Liver (tissue), 9 donors: Measurements from ENCODE around the gene TRIM41. TPM values are rescaled to one million over a fixed set of nuclear protein-coding genes. Genes with fewer than 3 reads are reported as not detected.

Experiments used
- DNase-seq: peaks from one replicate; pipeline ENCODE4 v3.0.0-alpha.2; 2017; ENCODE audit warnings: low spot score
- H3K27ac ChIP-seq, 2 donors: one replicate each; pipeline ENCODE4 v1.7.0; 2013; ENCODE audit warnings: inconsistent platforms in 2 of 2, low read length in 2 of 2, control low read depth in 1 of 2, low read depth in 1 of 2, mild to moderate bottlenecking in 1 of 2
- H3K27me3 ChIP-seq, 4 donors: one replicate each; pipeline versions ENCODE4 v1.6.1 to v1.7.0; 2013; ENCODE audit warnings: low read length in 3 of 4, inconsistent platforms in 1 of 4, mild to moderate bottlenecking in 1 of 4, moderate library complexity in 1 of 4; ENCODE audit not compliant: control insufficient read depth in 4 of 4, insufficient read depth in 4 of 4
- H3K36me3 ChIP-seq, 4 donors: one replicate each; pipeline versions ENCODE4 v1.6.1 to v1.7.0; 2013; ENCODE audit warnings: low read length in 3 of 4, mild to moderate bottlenecking in 3 of 4, low read depth in 1 of 4, moderate library complexity in 1 of 4; ENCODE audit not compliant: control insufficient read depth in 4 of 4, insufficient read depth in 3 of 4
- H3K4me1 ChIP-seq, 4 donors: one replicate each; pipeline versions ENCODE4 v1.6.1 to v1.7.0; 2013; ENCODE audit warnings: low read length in 3 of 4, mild to moderate bottlenecking in 3 of 4, moderate library complexity in 1 of 4; ENCODE audit not compliant: control insufficient read depth in 4 of 4, insufficient read depth in 4 of 4
- H3K4me3 ChIP-seq, 3 donors: one replicate each; pipeline versions ENCODE4 v1.6.1 to v1.7.0; 2013; ENCODE audit warnings: low read length in 3 of 3, control low read depth in 1 of 3, low read depth in 1 of 3, mild to moderate bottlenecking in 1 of 3
- H3K9ac ChIP-seq, 2 donors: one replicate each; pipeline ENCODE4 v1.7.0; 2013; ENCODE audit warnings: low read length in 2 of 2, mild to moderate bottlenecking in 2 of 2, moderate library complexity in 2 of 2, control low read depth in 1 of 2, low read depth in 1 of 2
- H3K9me3 ChIP-seq, 4 donors: one replicate each; pipeline versions ENCODE4 v1.6.1 to v1.7.0; 2013; ENCODE audit warnings: low read length in 3 of 4; ENCODE audit not compliant: control insufficient read depth in 4 of 4
- FOXA2 ChIP-seq: IDR thresholded peaks from 2 replicates; pipeline ENCODE4 v1.6.1; 2016; ENCODE audit warnings: antibody characterized with exemption
- GABPA ChIP-seq, 2 donors: IDR thresholded peaks in 1 of 2; conservative IDR thresholded peaks in 1 of 2; 2 replicates each; pipeline ENCODE4 v1.6.1; 2016; ENCODE audit warnings: antibody characterized with exemption in 2 of 2, mild to moderate bottlenecking in 1 of 2, moderate library complexity in 1 of 2
- HNF4A ChIP-seq, 2 donors: conservative IDR thresholded peaks; 2 replicates each; pipeline ENCODE4 v1.6.1; 2016; ENCODE audit warnings: antibody characterized with exemption in 2 of 2, mild to moderate bottlenecking in 2 of 2
- HNF4G ChIP-seq: IDR thresholded peaks from 2 replicates; pipeline ENCODE4 v1.6.1; 2016; ENCODE audit warnings: antibody characterized with exemption
- JUND ChIP-seq, 2 donors: IDR thresholded peaks; 2 replicates each; pipeline ENCODE4 v1.6.1; 2016; ENCODE audit warnings: antibody characterized with exemption in 2 of 2
- NR2F2 ChIP-seq: IDR thresholded peaks from 2 replicates; pipeline ENCODE4 v1.6.1; 2016; ENCODE audit warnings: antibody characterized with exemption
- RAD21 ChIP-seq, 2 donors: IDR thresholded peaks; 2 replicates each; pipeline ENCODE4 v1.6.1; 2016; ENCODE audit warnings: antibody characterized with exemption in 2 of 2, mild to moderate bottlenecking in 2 of 2
- REST ChIP-seq: IDR thresholded peaks from 2 replicates; pipeline ENCODE4 v1.6.1; 2016; ENCODE audit warnings: antibody characterized with exemption, mild to moderate bottlenecking
- RXRA ChIP-seq, 2 donors: IDR thresholded peaks; 2 replicates each; pipeline ENCODE4 v1.6.1; 2017 to 2018; ENCODE audit warnings: antibody characterized with exemption in 2 of 2, mild to moderate bottlenecking in 1 of 2
- SP1 ChIP-seq: IDR thresholded peaks from 2 replicates; pipeline ENCODE4 v1.6.1; 2018; ENCODE audit warnings: antibody characterized with exemption, mild to moderate bottlenecking
- TAF1 ChIP-seq: conservative IDR thresholded peaks from 2 replicates; pipeline ENCODE4 v1.6.1; 2016; ENCODE audit warnings: antibody characterized with exemption, mild to moderate bottlenecking
- YY1 ChIP-seq: IDR thresholded peaks from 2 replicates; pipeline ENCODE4 v1.6.1; 2016; ENCODE audit warnings: antibody characterized with exemption, mild to moderate bottlenecking
- ZBTB33 ChIP-seq: IDR thresholded peaks from 2 replicates; pipeline ENCODE4 v1.6.1; 2016; ENCODE audit warnings: antibody characterized with exemption
- WGBS: extraction: QIAGEN DNeasy Blood & Tissue Kit; methylation state at CpG from one replicate; pipeline ENCODE4 v1.1.7; 2013; 5-methylcytosine and 5-hydroxymethylcytosine counted together
- polyA plus RNA-seq, 2 donors: library from polyadenylated mRNA; stranded (reverse) in 1 of 2; unstranded in 1 of 2; fragments of 200-250 nt in 1 of 2; fragments of >200 nt in 1 of 2; fragmentation: Nextera tagmentation in 1 of 2; extraction: Ambion mirVana in 1 of 2; gene quantifications; one replicate each; pipeline versions ENCODE4 v1.2.1 to v1.2.3, GENCODE V29; 2013 to 2015
- total RNA-seq, 2 donors: library from RNA; depleted of rRNA; stranded (reverse); fragments of >200 nt; gene quantifications; one replicate each; pipeline ENCODE4 v1.2.3, GENCODE V29; 2014
- TF ChIP-seq, protein P1 (sequence below): fragments of 150-350 bp; IDR thresholded peaks from 2 replicates; pipeline ENCODE4 v1.5.1; 2017; ENCODE audit warnings: improper control_type of control experiment, low read depth, low read length; ENCODE audit not compliant: missing input control
- TF ChIP-seq, protein P2 (sequence below): IDR thresholded peaks from 2 replicates; pipeline ENCODE4 v1.6.1; 2016; ENCODE audit warnings: antibody characterized with exemption
- donor health status: healthy.
- donor health status: healthy.
- donor health status: healthy.
- donor health status: healthy.
- donor health status: healthy.

TRIM41 gene
- total and polyA plus RNA-seq, 4 donors: 2.8 to 14.1 (median 11.0) TPM

DNA sequence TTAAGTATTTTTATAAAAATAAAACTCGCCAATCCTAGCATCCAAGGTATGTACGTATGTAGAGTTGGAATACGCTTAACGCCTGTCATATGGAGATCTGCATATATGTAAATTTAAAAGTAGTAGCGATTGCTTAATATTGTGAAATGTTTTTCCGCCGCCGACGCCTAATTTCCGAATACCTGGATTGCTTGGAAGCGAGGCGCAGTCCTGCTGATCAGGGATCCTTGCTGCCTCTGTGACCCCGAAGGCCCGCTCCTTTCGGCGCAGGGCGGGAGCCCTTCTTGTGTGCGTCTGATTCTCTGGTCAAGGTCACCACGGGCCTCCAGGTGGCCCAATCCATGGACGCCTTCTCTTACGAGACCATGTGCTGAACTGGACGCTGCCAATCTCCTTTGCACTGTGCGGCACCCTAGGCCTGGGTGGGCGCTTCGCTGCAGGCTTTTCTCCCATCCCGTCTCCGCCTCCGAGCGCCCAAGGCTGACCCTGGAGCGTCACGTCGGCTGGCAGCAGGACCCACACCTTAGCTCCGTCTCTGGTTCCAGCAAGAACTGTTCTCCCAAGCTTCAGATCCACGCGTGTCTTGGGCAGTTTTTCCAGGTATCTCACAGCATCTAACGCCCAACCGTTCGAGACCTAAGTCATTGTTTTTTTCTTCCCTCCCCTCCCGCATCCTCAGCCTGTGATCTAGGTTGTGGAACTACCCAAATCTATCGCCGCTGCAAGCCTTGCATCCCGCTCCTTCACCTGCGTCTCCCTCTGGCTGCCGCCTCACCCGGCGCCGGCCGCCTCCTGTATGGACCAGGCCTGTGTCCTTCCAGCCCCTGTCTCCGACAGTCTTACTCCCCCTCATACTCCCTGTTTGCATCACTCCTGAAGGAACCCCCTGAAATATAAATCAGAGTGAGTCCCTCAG lies 3.6 kb upstream of the TRIM41 start:
- Histone ChIP-seq H3K9ac (no peak overlapping the region), H3K9me3 (no peaks in the 10 kb centered on the region), H3K4me3 (no peak overlapping the region), H3K27me3 (no peaks in the 10 kb centered on the region), H3K4me1 (peaks cover 8 to 42% (median 24%) of the 10 kb centered on the region in 4 donors), H3K36me3 (no peaks in the 10 kb centered on the region), H3K27ac (no peak overlapping the region)
- WGBS: 58% methylated on average over 49 of the region's 49 CpGs
- TF ChIP-seq JUND (IDR thresholded peaks at IDR 0.05): no peak
- TF ChIP-seq, protein P1, sequence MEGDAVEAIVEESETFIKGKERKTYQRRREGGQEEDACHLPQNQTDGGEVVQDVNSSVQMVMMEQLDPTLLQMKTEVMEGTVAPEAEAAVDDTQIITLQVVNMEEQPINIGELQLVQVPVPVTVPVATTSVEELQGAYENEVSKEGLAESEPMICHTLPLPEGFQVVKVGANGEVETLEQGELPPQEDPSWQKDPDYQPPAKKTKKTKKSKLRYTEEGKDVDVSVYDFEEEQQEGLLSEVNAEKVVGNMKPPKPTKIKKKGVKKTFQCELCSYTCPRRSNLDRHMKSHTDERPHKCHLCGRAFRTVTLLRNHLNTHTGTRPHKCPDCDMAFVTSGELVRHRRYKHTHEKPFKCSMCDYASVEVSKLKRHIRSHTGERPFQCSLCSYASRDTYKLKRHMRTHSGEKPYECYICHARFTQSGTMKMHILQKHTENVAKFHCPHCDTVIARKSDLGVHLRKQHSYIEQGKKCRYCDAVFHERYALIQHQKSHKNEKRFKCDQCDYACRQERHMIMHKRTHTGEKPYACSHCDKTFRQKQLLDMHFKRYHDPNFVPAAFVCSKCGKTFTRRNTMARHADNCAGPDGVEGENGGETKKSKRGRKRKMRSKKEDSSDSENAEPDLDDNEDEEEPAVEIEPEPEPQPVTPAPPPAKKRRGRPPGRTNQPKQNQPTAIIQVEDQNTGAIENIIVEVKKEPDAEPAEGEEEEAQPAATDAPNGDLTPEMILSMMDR: no peak
- TF ChIP-seq, protein P2, sequence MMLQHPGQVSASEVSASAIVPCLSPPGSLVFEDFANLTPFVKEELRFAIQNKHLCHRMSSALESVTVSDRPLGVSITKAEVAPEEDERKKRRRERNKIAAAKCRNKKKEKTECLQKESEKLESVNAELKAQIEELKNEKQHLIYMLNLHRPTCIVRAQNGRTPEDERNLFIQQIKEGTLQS: no peak
- TF ChIP-seq RAD21 (IDR thresholded peaks at IDR 0.05): no peak
- no peak for TF ChIP-seq SP1
- TF ChIP-seq HNF4G: no peak
- TF ChIP-seq TAF1: no peak
- no peak for TF ChIP-seq RXRA (IDR thresholded peaks at IDR 0.05)
- TF ChIP-seq YY1: no peak
- no peak for TF ChIP-seq FOXA2
- DNase-seq: no peak

DNA sequence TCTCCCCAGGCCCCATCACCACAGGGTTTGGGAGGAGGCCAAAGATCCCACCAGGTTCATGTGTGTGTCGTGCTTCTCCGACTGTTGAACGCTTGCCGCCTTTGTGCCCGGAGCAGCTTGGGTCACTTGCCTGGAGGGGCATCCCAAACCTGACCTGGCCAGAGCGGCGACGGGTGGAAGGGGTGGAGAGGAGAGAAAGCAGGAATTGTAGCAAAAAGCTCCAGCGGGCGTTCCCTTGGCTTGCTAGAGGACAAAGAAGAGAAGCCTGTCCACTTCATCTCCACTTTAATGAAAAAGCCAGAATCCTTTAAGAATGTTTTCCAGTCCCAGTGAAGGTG lies 2.9 kb upstream of the TRIM41 start:
- DNase-seq: no peak
- no peak overlapping the region for H3K4me3 ChIP-seq
- no peak overlapping the region for H3K9ac ChIP-seq
- H3K27me3 ChIP-seq: no peaks in the 10 kb centered on the region
- H3K9me3 ChIP-seq: no peaks in the 10 kb centered on the region
- no peak overlapping the region for H3K27ac ChIP-seq
- no peaks in the 10 kb centered on the region for H3K36me3 ChIP-seq
- 84% methylated on average over 10 of the region's 10 CpGs for WGBS
- TF ChIP-seq HNF4G (no peak), NR2F2 (no peak), JUND (IDR thresholded peaks at IDR 0.05) (no peak), FOXA2 (no peak), REST (no peak), GABPA (IDR thresholded peaks at IDR 0.05 in 1 of 2, conservative IDR thresholded peaks at IDR 0.05 in 1 of 2) (no peak), SP1 (no peak), ZBTB33 (no peak), HNF4A (conservative IDR thresholded peaks at IDR 0.05) (no peak), RXRA (IDR thresholded peaks at IDR 0.05) (no peak), RAD21 (IDR thresholded peaks at IDR 0.05) (no peak)
- TF ChIP-seq, protein P1: no peak
- peaks cover 14 to 44% (median 27%) of the 10 kb centered on the region in 4 donors for H3K4me1 ChIP-seq
